GM10266 (cell line): Measurements from ENCODE around the gene CALR.
"Not testable (repeated sequence)": the region's sequence is repeated elsewhere in the genome, so short reads cannot be mapped to it uniquely, and the experiment has no call there.

Experiments used
- DNase-seq: peaks from one replicate; pipeline ENCODE4 v3.0.0; 2012; ENCODE audit errors: extremely low spot score
- TF ChIP-seq, protein P1 (sequence below): IDR thresholded peaks from 2 replicates; pipeline ENCODE4 v1.5.1; 2012; ENCODE audit warnings: mild to moderate bottlenecking, low read depth; ENCODE audit not compliant: control insufficient read depth, insufficient read depth; ENCODE audit errors: missing control alignments

The CALR gene

DNA sequence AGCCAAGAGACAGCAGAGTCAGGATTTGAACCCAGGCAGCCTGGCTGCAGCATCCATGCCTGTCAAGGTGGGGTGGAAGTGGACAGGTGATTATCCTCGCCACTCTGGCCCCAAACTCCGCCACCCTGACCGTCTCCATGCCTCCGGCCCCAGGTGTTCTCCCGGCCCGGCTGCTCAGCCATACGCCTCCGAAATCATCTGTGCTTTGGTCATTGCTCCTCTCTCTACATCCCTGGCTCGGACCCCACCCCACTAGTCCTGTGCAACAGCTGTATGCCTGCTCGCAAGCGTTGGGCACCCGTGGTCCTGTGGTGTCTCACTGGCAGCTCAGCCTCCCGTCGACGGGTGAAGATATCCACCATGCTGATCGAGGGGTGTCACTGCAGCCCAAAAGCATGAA lies 34.8 kb downstream of the CALR start:
- TF ChIP-seq, protein P1, sequence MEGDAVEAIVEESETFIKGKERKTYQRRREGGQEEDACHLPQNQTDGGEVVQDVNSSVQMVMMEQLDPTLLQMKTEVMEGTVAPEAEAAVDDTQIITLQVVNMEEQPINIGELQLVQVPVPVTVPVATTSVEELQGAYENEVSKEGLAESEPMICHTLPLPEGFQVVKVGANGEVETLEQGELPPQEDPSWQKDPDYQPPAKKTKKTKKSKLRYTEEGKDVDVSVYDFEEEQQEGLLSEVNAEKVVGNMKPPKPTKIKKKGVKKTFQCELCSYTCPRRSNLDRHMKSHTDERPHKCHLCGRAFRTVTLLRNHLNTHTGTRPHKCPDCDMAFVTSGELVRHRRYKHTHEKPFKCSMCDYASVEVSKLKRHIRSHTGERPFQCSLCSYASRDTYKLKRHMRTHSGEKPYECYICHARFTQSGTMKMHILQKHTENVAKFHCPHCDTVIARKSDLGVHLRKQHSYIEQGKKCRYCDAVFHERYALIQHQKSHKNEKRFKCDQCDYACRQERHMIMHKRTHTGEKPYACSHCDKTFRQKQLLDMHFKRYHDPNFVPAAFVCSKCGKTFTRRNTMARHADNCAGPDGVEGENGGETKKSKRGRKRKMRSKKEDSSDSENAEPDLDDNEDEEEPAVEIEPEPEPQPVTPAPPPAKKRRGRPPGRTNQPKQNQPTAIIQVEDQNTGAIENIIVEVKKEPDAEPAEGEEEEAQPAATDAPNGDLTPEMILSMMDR, result no peak
- DNase-seq, result no peak

- DNase-seq, result no peak
- TF ChIP-seq, protein P1, result no peak
Observed at GRCh38 chr19:12974301-12975220, 36.2 kb downstream of the CALR start.

DNA sequence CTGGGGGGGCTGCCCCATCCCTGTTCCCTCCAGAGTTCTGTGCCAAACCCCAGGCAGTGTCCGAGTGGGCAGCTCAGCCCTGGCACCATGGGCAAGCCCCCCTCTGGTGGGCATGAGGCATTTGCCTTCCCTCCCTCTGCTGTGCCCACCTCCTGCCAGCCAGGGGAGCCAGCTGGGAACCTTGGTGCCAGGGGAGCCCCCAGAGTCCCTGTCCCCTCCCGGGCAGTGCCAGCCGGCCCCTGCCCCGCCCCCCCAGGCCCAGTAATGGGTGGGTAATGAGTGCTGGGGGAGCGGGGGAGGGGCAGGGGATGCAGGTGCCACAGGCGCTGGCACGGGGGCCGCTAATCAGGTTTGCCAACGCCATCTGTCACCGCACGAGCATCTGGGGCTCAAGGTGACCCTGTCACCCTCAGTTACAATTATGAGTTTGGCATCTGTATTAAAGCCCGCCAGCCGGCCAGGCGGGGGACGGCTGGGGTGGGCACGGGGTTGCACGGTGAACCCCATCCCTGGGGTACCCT lies 36.9 kb downstream of the CALR start:
- DNase-seq, result no peak
- TF ChIP-seq, protein P1, result no peak

GRCh38 chr19:12976109-12976508 lies 37.7 kb downstream of the CALR start:
- not testable (repeated sequence) for DNase-seq

- no peak for DNase-seq
- TF ChIP-seq, protein P1, result no peak
Observed at GRCh38 chr19:12979974-12980373, 41.6 kb downstream of the CALR start.

GRCh38 chr19:12982648-12983047 lies 44.2 kb downstream of the CALR start:
- DNase-seq, result no peak
- TF ChIP-seq, protein P1, result no peak

- no peak for DNase-seq
- TF ChIP-seq, protein P1, result no peak
Observed at GRCh38 chr19:12983091-12983490, 44.7 kb downstream of the CALR start.
